Kidney epithelial cell (primary cell): ENCODE data around the gene GSTP1. TPM values are rescaled to one million over a fixed set of nuclear protein-coding genes. Genes with fewer than 3 reads are reported as not detected.
A peak's percentile ranks its signal among the peaks of the same experiment; 100 is the strongest.

ENCODE experiments used
- DNase-seq: peaks from one replicate; pipeline ENCODE4 v3.0.0-alpha.2; 2010; ENCODE audit warnings: low read depth
- H3K27me3 ChIP-seq: 2 replicates; pipeline ENCODE4 v1.6.0; 2011; ENCODE audit warnings: low read length; ENCODE audit not compliant: control insufficient read depth, insufficient read depth
- H3K36me3 ChIP-seq: 2 replicates; pipeline ENCODE4 v1.5.1; 2011; ENCODE audit warnings: low read length; ENCODE audit not compliant: control insufficient read depth, insufficient read depth
- H3K4me3 ChIP-seq: 2 replicates; pipeline ENCODE4 v1.5.1; 2011; ENCODE audit warnings: low read depth, mild to moderate bottlenecking, control low read depth, low read length
- total RNA-seq: library from RNA; depleted of rRNA; stranded (reverse); fragments of >200 nt; gene quantifications from 2 replicates; pipeline ENCODE4 v1.2.3, GENCODE V29; 2015
- TF ChIP-seq, protein P1 (sequence below): IDR thresholded peaks from 2 replicates; pipeline ENCODE4 v1.5.1; 2011; ENCODE audit warnings: mild to moderate bottlenecking, moderate library complexity, low read length, control low read depth, inconsistent platforms; ENCODE audit not compliant: insufficient read depth, poor library complexity, severe bottlenecking

Gene GSTP1
- total RNA-seq, 1 donor from 2014 or later, result 1,390 TPM

DNA sequence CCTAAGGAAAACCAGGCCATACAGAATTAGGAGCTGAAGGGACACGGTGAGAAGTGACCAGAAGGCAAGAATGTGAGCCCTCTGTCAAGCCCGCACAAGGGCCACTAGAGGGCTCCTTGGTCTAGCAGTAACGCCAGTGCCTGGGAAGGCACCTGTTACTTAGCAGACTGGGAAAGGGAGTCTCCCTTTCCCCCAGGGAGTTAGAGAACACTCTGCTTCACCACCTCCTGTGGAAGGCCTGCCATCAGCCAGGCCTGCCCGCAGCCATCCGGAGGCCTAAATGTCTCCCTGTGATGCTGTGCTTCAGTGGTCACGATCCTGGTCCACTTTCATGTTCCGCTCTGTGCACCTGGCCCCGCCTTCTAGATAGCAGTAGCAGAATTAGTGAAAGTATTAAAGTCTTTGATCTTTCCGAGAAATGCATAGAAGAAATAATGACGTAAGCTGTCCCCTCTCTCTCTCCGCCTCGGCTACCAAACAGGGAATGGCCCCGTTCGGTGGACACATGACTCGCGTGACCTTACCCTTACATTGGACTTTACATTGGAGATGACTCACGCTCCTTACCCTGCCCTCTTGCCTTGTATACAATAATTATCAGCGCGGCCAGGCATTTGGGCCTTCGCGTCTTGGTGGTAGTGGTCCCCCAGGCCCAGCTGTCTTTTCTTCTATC is 10.7 kb upstream of the GSTP1 start:
- Histone ChIP-seq H3K36me3 (no peaks in the 10 kb centered on the region), H3K27me3 (no peaks in the 10 kb centered on the region), H3K4me3 (no peak overlapping the region)
- TF ChIP-seq, protein P1, sequence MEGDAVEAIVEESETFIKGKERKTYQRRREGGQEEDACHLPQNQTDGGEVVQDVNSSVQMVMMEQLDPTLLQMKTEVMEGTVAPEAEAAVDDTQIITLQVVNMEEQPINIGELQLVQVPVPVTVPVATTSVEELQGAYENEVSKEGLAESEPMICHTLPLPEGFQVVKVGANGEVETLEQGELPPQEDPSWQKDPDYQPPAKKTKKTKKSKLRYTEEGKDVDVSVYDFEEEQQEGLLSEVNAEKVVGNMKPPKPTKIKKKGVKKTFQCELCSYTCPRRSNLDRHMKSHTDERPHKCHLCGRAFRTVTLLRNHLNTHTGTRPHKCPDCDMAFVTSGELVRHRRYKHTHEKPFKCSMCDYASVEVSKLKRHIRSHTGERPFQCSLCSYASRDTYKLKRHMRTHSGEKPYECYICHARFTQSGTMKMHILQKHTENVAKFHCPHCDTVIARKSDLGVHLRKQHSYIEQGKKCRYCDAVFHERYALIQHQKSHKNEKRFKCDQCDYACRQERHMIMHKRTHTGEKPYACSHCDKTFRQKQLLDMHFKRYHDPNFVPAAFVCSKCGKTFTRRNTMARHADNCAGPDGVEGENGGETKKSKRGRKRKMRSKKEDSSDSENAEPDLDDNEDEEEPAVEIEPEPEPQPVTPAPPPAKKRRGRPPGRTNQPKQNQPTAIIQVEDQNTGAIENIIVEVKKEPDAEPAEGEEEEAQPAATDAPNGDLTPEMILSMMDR, result peak; percentile 75
- no peak for DNase-seq

DNA sequence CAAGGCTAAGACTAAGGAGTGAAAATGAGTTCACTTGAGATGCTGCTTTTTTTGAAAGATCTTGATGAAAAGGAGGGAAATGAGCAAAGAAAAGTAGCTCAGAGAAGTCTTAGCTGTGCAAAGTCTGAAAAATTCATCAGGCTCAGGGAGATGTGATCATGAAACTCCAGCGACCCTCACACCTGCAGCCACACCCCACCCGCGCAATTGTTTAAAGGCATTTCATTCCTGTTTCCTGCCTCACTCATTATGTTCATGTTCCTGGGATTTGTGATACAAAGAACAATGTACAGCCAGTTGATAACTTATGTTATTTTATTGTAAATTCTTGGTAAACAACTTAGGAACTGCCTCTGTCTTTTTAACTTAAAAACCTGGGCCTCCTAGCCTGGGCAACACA is 8.7 kb upstream of the GSTP1 start:
- TF ChIP-seq, protein P1, result no peak
- Histone ChIP-seq H3K4me3 (no peak overlapping the region), H3K27me3 (no peaks in the 10 kb centered on the region), H3K36me3 (no peaks in the 10 kb centered on the region)
- no peak for DNase-seq

DNA sequence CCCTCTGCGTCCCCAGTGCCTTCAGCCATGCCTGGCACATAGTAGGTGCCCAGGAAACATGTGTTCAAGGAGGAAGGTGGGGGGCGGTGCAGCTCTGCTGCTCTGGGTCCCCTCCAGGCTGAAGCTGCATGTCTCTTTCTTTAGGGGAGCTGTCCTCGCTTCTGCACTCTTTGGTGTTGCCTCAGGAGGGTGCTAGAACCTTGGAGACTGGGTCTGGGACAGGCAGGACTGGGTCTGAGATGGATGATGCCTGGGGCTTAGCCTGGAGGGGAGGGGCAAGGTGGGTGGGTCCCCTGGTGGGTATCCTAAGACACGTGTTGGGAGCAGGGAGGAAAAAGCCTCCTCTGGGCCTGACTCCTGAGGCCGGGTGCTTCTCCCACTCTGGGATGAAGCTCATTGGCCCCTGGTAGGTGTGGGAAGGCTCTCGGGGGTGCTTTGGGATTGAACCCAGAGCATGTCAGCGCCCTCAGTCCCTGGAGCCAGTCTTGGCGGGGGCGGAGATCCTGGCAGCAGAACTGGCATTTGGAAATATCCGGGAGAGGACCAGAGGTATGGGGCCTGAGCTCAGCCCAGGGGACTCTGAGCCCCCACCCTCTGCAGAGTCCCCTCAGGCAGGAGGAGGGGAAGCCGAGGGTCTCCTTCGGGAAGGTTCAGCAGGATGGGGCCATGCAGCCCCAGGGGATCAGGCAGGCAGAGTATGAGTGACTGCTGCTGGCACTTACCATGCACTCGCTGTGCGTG is 6.7 kb upstream of the GSTP1 start:
- Histone ChIP-seq H3K27me3 (no peaks in the 10 kb centered on the region), H3K36me3 (no peaks in the 10 kb centered on the region), H3K4me3 (no peak overlapping the region)
- TF ChIP-seq, protein P1, result no peak
- DNase-seq, result no peak

DNA sequence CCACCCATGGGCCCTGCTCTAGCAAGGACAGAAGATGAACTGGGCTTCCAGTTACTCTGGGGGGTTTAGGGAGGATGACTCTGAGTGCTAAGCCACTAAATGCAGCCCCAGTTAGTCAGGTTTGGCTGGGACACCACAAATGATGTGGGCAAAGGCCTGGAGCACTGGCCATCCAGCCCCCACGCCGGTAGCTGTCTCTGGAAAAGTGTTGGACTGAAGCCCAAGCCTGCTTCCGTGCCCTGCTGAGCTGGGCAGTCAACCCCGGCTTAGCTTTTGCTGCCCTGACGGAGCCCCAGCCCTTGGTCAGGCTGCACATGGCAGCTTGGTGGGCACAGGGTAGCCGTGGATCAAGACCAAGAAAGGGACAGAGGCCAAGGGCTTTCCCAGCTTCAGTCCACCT is 5.7 kb upstream of the GSTP1 start:
- Histone ChIP-seq H3K27me3 (no peaks in the 10 kb centered on the region), H3K36me3 (no peaks in the 10 kb centered on the region), H3K4me3 (no peak overlapping the region)
- TF ChIP-seq, protein P1, result no peak
- DNase-seq, result no peak

DNA sequence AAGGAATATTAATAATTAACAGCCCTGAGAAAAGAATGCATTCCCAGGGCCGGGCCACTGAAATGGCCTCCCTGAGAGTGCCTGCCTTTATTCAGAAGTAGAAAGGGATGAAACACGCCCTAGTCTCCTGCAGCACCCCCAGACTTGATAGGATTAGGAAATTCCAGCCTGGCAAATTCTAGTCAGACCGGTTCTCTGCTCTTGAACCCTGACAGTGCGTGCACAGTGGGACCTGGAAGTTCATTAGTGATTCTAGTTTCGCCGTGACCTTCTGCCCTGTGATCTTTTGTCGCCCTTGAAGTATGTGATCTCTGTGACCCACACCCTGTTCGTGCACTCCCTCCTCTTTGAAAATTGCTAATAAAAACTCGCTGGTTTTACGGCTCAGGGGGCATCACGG is 2.1 kb upstream of the GSTP1 start:
- no peak for DNase-seq
- no peaks in the 10 kb centered on the region for H3K27me3 ChIP-seq
- H3K36me3 ChIP-seq, result peaks cover 1% of the 10 kb centered on the region
- TF ChIP-seq, protein P1, result no peak
- no peak overlapping the region for H3K4me3 ChIP-seq
